ENCODE results near the gene SH3BP4. TPM values are rescaled to one million over a fixed set of nuclear protein-coding genes. Genes with fewer than 3 reads are reported as not detected.

The SH3BP4 gene
- total and polyA plus RNA-seq, 2 of the 13 experiments (the other 11 are each of a cell fraction or from before 2014, with no cell fraction given) = 34.6 to 99.1 TPM

GRCh38 chr2:235091421-235091820 lies 139.6 kb downstream of the SH3BP4 start (continued):
- TF ChIP-seq AFF4 (CRISPR knock-in tag; IDR thresholded peaks at IDR 0.05) (no peak), HNRNPH1 (optimal IDR thresholded peaks at IDR 0.05; ENCODE audit: low read depth, low read length) (no peak), MATR3 (CRISPR knock-in tag; IDR thresholded peaks at IDR 0.05) (no peak), ZMAT3 (CRISPR knock-in tag; conservative IDR thresholded peaks at IDR 0.05) (no peak), ZNF768 (CRISPR knock-in tag; IDR thresholded peaks at IDR 0.05) (no peak)

- 26% methylated on average over 9 of the region's 9 CpGs for WGBS (ENCODE audit: low lambda C conversion rate)
- Histone ChIP-seq H3K36me3 (replicated peaks in 1 of 2; ENCODE audit: control insufficient read depth in 1 of 2, insufficient read depth in 2 of 2, low read length in 2 of 2) (no peaks in the 10 kb centered on the region), H3K9ac (ENCODE audit: insufficient read depth, low read depth, low read length) (no peak overlapping the region), H3K9me3 (ENCODE audit: low read length) (no peaks in the 10 kb centered on the region), H3K27ac (ENCODE audit: extremely low read length, insufficient read depth, low read length) (no peak overlapping the region), H2AFZ (ENCODE audit: low read length) (no peak overlapping the region), H3K4me2 (ENCODE audit: low read depth, low read length) (no peak overlapping the region), H3K4me3 (replicated peaks in 1 of 3; ENCODE audit: insufficient read depth in 1 of 3, low read depth in 2 of 3, low read length in 3 of 3) (no peak overlapping the region), H3K4me1 (ENCODE audit: insufficient read depth, low read length) (peaks cover 21% of the 10 kb centered on the region), H4K20me1 (ENCODE audit: insufficient read depth, low read length) (no peaks in the 10 kb centered on the region), H3K79me2 (ENCODE audit: insufficient read depth, low read length) (no peaks in the 10 kb centered on the region), H3K27me3 (ENCODE audit: control insufficient read depth in 1 of 2, insufficient read depth in 2 of 2, low read length in 2 of 2) (peaks cover 2 to 47% of the 10 kb centered on the region in 2 experiments; a peak in 4 of 5 replicates)
- FAIRE-seq (no peak), DNase-seq (ENCODE audit: low spot score) (no peak), ATAC-seq (peak; percentile 17; the same call in 2 of the 3 replicates)
- intact Hi-C loops (cut with micrococcal nuclease; ENCODE audit: unreplicated experiment) (no loop called here), in situ Hi-C loops (cut with HindIII; ENCODE audit: extremely low pct_ligation_motif_present, low pct_unique_long_range_greater_than_20kb) (no loop called here)
- TF ChIP-seq ZNF691 (CRISPR knock-in tag; IDR thresholded peaks at IDR 0.05; ENCODE audit: borderline replicate concordance, low read depth) (no peak), ZNF501 (CRISPR knock-in tag; IDR thresholded peaks at IDR 0.05) (0 out of 2 replicates have a peak, but pooled peaks have one; percentile 9)
- no TSS peak for BruUV-seq (replicated peaks)
- POLR2A ChIA-PET = no interaction called here
- CTCF ChIA-PET (ENCODE audit: low intra/inter-chr PET ratio, low total read pairs) = no interaction called here
Measured at GRCh38 chr2:235091983-235092382, 140.2 kb downstream of the SH3BP4 start.

Measured in HepG2 (cell line).